Esophagus muscularis mucosa (tissue), 4 donors: Measurements from ENCODE around the gene CSK. TPM values are rescaled to one million over a fixed set of nuclear protein-coding genes. Genes with fewer than 3 reads are reported as not detected.

Experiments
- DNase-seq: peaks from one replicate; pipeline ENCODE4 v3.0.0-alpha.2; 2017; ENCODE audit errors: extremely low spot score
- H3K27ac ChIP-seq, 4 donors: fragments of 200-600 bp; sonication (generic); replicated peaks in 1 of 4; 1 replicate in 3 of 4; 2 replicates in 1 of 4; pipeline ENCODE4 v1.5.1; 2016 to 2019; ENCODE audit warnings: mild to moderate bottlenecking in 1 of 4
- H3K27me3 ChIP-seq, 4 donors: fragments of 200-600 bp; sonication (generic); one replicate each; pipeline versions ENCODE4 v1.5.1 to v1.6.0; 2016 to 2019
- H3K36me3 ChIP-seq, 4 donors: fragments of 200-600 bp; sonication (generic); one replicate each; pipeline ENCODE4 v1.5.1; 2016 to 2019
- H3K4me1 ChIP-seq, 4 donors: fragments of 200-600 bp; sonication (generic); one replicate each; pipeline ENCODE4 v1.5.1; 2016 to 2019
- H3K4me3 ChIP-seq, 4 donors: fragments of 200-600 bp; sonication (generic); 1 replicate in 2 of 4; 2 replicates in 2 of 4; pipeline ENCODE4 v1.5.1; 2016 to 2019; ENCODE audit warnings: mild to moderate bottlenecking in 4 of 4, moderate library complexity in 1 of 4
- H3K9me3 ChIP-seq, 4 donors: fragments of 200-600 bp; sonication (generic); 1 replicate in 3 of 4; 2 replicates in 1 of 4; pipeline ENCODE4 v1.5.1; 2016 to 2019
- EP300 ChIP-seq: sonication (generic); formaldehyde crosslinking; IDR thresholded peaks from one replicate; pipeline ENCODE4 v1.6.1; 2017; ENCODE audit warnings: antibody characterized with exemption
- POLR2A ChIP-seq: fragments of 450-650 bp; IDR thresholded peaks from one replicate; pipeline ENCODE4 v1.6.1; 2017; ENCODE audit warnings: antibody characterized with exemption, moderate library complexity, mild to moderate bottlenecking, low read depth
- POLR2AphosphoS5 ChIP-seq, 2 donors: sonication (generic); formaldehyde crosslinking; IDR thresholded peaks; one replicate each; pipeline ENCODE4 v1.6.1; 2017; ENCODE audit warnings: antibody characterized with exemption in 2 of 2
- WGBS: methylation state at CpG from one replicate; pipeline ENCODE4 v1.1.5; 2018; 5-methylcytosine and 5-hydroxymethylcytosine counted together
- intact Hi-C: fragments of 100-400 bp; cut with DNase I; formaldehyde crosslinking; loops from one replicate; pipeline ENCODE4 v1.15.1; 2023
- total RNA-seq, 4 donors: library from RNA; depleted of rRNA; stranded (reverse); fragments of >200 nt; gene quantifications; one replicate each; pipeline versions ENCODE4 v1.1.0 to v1.2.1, GENCODE V29; 2016
- TF ChIP-seq, protein P1 (sequence below), 3 experiments: fragments of 200-600 bp in 2 of 3; fragments of 450-650 bp in 1 of 3; sonication (generic) in 2 of 3; IDR thresholded peaks; one replicate each; pipeline ENCODE4 v1.5.1; 2017 to 2019; ENCODE audit warnings: antibody characterized with exemption in 3 of 3, mild to moderate bottlenecking in 2 of 3, moderate library complexity in 1 of 3

Gene CSK
- total RNA-seq, 4 donors from 2014 or later, result 14.0 to 28.7 (median 21.9) TPM

DNA sequence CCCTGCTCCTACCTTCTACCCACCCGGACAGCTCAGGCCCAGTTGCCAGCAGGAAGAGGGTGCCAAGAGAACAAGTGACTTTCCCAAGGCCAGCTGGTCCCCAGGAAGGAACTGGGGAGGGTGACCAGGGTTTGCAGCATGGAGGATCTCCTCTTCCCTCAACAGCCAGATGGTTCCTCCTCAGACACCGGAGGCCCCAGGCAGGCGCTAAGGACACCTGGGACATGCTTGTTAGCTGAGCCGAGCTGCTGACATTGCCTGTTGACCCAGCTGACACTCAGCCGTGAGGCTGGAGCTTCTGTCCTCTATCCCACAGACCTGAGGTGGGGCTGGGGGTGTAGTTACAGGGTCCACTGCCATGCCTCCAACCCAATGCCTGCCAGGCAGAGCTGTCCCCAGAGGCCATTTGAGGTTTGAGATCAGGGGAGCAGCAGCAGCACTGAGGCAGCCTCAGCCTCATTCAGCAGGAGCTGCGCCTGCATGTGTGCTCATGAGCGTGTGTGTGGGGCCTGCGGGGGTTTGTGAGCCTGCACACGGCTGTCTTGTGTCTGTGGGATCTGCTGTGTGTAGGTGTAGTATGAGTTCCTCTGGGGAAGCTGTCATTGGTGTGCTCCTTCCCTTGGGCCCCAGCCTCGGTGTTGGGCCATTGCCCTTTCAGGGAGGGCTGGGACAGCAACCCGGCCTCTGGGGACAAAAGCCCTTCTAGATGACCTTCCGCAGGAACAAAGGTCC lies 51.7 kb downstream of the CSK start:
- TF ChIP-seq EP300, result no peak
- no peak for TF ChIP-seq POLR2A
- TF ChIP-seq POLR2AphosphoS5 (IDR thresholded peaks at IDR 0.05), result no peak
- TF ChIP-seq, protein P1, sequence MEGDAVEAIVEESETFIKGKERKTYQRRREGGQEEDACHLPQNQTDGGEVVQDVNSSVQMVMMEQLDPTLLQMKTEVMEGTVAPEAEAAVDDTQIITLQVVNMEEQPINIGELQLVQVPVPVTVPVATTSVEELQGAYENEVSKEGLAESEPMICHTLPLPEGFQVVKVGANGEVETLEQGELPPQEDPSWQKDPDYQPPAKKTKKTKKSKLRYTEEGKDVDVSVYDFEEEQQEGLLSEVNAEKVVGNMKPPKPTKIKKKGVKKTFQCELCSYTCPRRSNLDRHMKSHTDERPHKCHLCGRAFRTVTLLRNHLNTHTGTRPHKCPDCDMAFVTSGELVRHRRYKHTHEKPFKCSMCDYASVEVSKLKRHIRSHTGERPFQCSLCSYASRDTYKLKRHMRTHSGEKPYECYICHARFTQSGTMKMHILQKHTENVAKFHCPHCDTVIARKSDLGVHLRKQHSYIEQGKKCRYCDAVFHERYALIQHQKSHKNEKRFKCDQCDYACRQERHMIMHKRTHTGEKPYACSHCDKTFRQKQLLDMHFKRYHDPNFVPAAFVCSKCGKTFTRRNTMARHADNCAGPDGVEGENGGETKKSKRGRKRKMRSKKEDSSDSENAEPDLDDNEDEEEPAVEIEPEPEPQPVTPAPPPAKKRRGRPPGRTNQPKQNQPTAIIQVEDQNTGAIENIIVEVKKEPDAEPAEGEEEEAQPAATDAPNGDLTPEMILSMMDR (IDR thresholded peaks at IDR 0.05), result no peak
- WGBS, result 76% methylated on average over 8 of the region's 12 CpGs
- H3K36me3 ChIP-seq, result peaks cover 4 to 30% (median 27%) of the 10 kb centered on the region in 4 donors
- H3K4me3 ChIP-seq, result no peak overlapping the region
- peaks cover 0 to 3% (median 0%) of the 10 kb centered on the region in 4 donors for H3K27me3 ChIP-seq
- H3K9me3 ChIP-seq, result no peaks in the 10 kb centered on the region
- DNase-seq, result no peak
- intact Hi-C loops, result no loop called here
- peaks cover 0 to 10% (median 2%) of the 10 kb centered on the region in 4 donors for H3K4me1 ChIP-seq
- no peak overlapping the region for H3K27ac ChIP-seq

DNA sequence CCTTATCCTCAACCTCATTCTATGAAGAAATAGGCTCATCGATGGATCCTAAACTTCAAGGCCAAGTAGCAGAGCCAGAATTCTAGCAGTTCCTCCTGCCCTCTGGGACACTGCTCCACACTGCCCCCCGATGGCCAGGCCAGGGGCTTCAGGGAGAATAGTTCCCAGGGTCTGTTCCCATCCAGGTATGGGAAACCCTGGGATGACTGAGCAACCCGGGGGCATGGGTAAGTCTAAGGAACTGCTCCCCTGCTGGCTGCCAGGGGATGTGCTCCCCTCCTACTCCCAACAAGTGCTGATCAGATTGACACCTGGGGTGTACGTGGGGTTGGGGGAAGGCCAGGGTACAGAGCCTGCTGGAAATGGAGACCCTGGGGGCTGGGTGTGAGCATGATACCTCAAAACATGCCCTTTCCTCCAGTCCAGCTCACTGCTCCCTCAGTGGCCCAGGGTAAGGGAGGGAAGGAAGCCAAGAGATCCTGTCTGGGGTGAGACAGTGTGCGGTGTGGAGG lies 53.5 kb downstream of the CSK start:
- Histone ChIP-seq H3K4me3 (no peak overlapping the region), H3K4me1 (peaks cover 0 to 10% (median 4%) of the 10 kb centered on the region in 4 donors), H3K36me3 (peaks cover 4 to 49% (median 46%) of the 10 kb centered on the region in 4 donors), H3K27ac (no peak overlapping the region), H3K27me3 (no peaks in the 10 kb centered on the region), H3K9me3 (no peaks in the 10 kb centered on the region)
- DNase-seq, result no peak
- TF ChIP-seq, protein P1 (IDR thresholded peaks at IDR 0.05), result peak; percentile 60 to 78 (median 65)
- TF ChIP-seq POLR2AphosphoS5 (IDR thresholded peaks at IDR 0.05), result no peak
- intact Hi-C loops, result no loop called here
- 57% methylated on average over 4 of the region's 5 CpGs for WGBS

DNA sequence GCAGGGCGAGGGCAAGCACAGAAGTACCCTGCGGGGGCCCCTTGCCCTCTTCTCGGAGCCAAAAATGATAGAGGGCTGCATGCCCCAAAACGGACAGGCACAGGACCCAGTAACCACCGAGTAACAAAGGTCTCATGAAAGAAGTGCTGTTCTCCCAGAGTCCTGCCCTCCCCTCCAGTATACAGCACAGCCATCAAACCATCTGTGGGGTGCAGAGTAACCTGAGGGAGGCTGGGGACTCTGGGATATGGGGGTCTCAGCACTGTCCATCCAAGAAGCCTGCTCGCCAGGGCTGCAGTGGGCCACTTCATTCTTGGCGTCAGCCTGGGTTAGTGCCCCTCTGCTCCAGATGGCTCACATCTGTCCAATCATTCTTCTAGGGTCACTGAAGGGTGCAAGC lies 55.0 kb downstream of the CSK start:
- intact Hi-C loops, result no loop called here
- WGBS, result 84% methylated on average over 7 of the region's 7 CpGs
- DNase-seq, result no peak
- Histone ChIP-seq H3K36me3 (peaks cover 4 to 60% (median 55%) of the 10 kb centered on the region in 4 donors), H3K27me3 (no peaks in the 10 kb centered on the region), H3K4me3 (no peak overlapping the region), H3K4me1 (peaks cover 7 to 19% (median 10%) of the 10 kb centered on the region in 4 donors), H3K9me3 (no peaks in the 10 kb centered on the region), H3K27ac (no peak overlapping the region)
- TF ChIP-seq POLR2AphosphoS5 (IDR thresholded peaks at IDR 0.05), result no peak
- TF ChIP-seq, protein P1 (IDR thresholded peaks at IDR 0.05), result no peak
- no peak for TF ChIP-seq POLR2A
- TF ChIP-seq EP300, result no peak

DNA sequence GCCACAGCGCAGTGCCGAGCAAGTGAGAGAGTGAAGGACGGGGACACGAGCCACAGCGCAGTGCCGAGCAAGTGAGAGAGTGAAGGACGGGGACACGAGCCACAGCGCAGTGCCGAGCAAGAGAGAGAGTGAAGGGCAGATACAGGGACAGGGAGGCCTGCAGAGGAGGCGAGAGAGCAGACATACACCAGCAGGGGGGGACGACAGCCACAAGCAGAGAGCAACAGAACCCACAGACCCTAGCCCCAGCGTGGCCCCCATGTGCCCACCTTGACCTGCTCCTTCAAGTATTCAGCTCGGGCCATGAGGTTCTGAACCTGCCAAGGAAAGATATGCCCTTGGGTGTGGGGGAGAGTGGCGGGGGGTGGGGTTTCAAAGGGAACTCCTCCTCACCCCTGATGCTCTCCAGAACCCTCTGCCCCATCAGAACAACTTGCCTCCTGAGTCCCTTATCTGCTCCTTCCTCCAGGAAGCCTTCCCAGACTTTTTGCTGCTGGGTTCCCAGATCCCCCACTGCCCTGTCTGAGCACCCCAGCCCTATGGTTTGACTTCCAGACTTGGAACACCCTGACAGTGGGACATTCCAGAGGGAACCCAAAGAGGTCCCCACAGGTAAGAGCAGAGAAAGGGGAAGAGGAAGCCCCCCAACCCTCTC lies 55.7 kb downstream of the CSK start:
- Histone ChIP-seq H3K4me1 (peaks cover 13 to 26% (median 17%) of the 10 kb centered on the region in 4 donors), H3K36me3 (peaks cover 4 to 60% (median 55%) of the 10 kb centered on the region in 4 donors), H3K27me3 (no peaks in the 10 kb centered on the region), H3K4me3 (no peak overlapping the region), H3K9me3 (no peaks in the 10 kb centered on the region), H3K27ac (no peak overlapping the region)
- intact Hi-C loops, result no loop called here
- no peak for DNase-seq
- TF ChIP-seq EP300 (no peak), POLR2A (no peak), POLR2AphosphoS5 (IDR thresholded peaks at IDR 0.05) (no peak)
- TF ChIP-seq, protein P1 (IDR thresholded peaks at IDR 0.05), result no peak
- WGBS, result 73% methylated on average over 15 of the region's 15 CpGs
